Islet precursor cell (in vitro differentiated cells): Measurements from ENCODE around the gene TSTD2.
"Not testable (repeated sequence)": the region's sequence is repeated elsewhere in the genome, so short reads cannot be mapped to it uniquely, and the experiment has no call there.

ENCODE experiments used
- DNase-seq: peaks from one replicate; pipeline ENCODE4 v3.0.0-alpha.2; 2018

Gene TSTD2

GRCh38 chr9:97581590-97581989, 51.6 kb downstream of the TSTD2 start:
- DNase-seq: not testable (repeated sequence)

GRCh38 chr9:97579914-97580313, 53.3 kb downstream of the TSTD2 start:
- no peak for DNase-seq

GRCh38 chr9:97578846-97579245, 54.3 kb downstream of the TSTD2 start:
- DNase-seq: peak; percentile 22

GRCh38 chr9:97577051-97577450, 56.1 kb downstream of the TSTD2 start:
- peak; percentile 23 for DNase-seq

GRCh38 chr9:97575673-97576200, 57.4 kb downstream of the TSTD2 start:
- DNase-seq: no peak

GRCh38 chr9:97574921-97575672, 58.1 kb downstream of the TSTD2 start:
- peak; percentile 15 for DNase-seq

GRCh38 chr9:97574101-97574571, 59.0 kb downstream of the TSTD2 start:
- DNase-seq: not testable (repeated sequence)

- DNase-seq: no peak
Measured at GRCh38 chr9:97573482-97574073, 59.6 kb downstream of the TSTD2 start.

GRCh38 chr9:97572892-97573365, 60.2 kb downstream of the TSTD2 start:
- peak; percentile 29 for DNase-seq

- DNase-seq: peak; percentile 35
Measured at GRCh38 chr9:97572196-97572891, 60.8 kb downstream of the TSTD2 start.

GRCh38 chr9:97571664-97572063, 61.5 kb downstream of the TSTD2 start:
- DNase-seq: peak; percentile 53

GRCh38 chr9:97570899-97571298, 62.3 kb downstream of the TSTD2 start:
- DNase-seq: peak; percentile 42

- DNase-seq: peak; percentile 37
Measured at GRCh38 chr9:97568461-97569275, 64.5 kb downstream of the TSTD2 start.

- DNase-seq: no peak
Measured at GRCh38 chr9:97567894-97568202, 65.3 kb downstream of the TSTD2 start.

- peak; percentile 32 for DNase-seq
Measured at GRCh38 chr9:97567182-97567893, 65.8 kb downstream of the TSTD2 start.

- no peak for DNase-seq
Measured at GRCh38 chr9:97565262-97565661, 67.9 kb downstream of the TSTD2 start.

GRCh38 chr9:97564291-97565175, 68.6 kb downstream of the TSTD2 start:
- DNase-seq: peak; percentile 51

- DNase-seq: peak; percentile 33
Measured at GRCh38 chr9:97563458-97564135, 69.6 kb downstream of the TSTD2 start.

GRCh38 chr9:97562542-97562941, 70.6 kb downstream of the TSTD2 start:
- no peak for DNase-seq

- no peak for DNase-seq
Measured at GRCh38 chr9:97561501-97561900, 71.7 kb downstream of the TSTD2 start.
